ENCODE results near the gene SIRT7.

DNA sequence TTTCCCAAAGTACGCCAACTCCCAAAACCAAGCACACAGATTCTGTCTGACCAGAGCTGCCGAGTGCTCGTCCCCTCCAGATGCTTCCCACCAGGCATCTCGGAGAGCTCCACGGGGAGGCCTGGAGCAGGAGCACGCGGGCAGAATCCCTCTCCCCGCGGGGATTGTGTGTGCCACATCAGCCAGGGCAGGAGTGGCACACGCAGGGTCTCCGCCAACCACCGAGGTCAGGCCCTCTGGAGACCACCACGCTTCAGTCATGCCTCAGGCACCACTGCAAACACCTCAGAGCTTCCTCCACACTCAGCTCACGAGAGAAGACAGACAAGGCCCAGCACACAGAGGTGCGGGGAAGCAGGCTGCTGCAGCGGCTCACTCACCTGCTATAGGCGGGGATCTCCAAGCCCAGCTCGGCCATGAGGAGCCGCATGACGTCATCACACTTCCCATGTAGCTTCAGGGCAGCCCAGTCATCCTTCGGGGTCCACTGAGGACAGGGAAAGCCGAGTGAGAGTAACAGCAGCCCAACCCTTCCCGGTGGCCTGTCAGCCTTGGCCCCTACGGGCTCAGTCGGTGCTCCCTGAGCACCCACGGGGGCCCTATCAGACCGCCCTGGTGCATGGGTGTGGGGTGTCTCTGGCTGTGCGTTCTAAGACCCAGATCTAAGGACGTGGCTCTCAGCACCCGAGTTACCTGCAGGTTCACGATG is 4.4 kb downstream of the SIRT7 start:
- TF ChIP-seq, protein P1, sequence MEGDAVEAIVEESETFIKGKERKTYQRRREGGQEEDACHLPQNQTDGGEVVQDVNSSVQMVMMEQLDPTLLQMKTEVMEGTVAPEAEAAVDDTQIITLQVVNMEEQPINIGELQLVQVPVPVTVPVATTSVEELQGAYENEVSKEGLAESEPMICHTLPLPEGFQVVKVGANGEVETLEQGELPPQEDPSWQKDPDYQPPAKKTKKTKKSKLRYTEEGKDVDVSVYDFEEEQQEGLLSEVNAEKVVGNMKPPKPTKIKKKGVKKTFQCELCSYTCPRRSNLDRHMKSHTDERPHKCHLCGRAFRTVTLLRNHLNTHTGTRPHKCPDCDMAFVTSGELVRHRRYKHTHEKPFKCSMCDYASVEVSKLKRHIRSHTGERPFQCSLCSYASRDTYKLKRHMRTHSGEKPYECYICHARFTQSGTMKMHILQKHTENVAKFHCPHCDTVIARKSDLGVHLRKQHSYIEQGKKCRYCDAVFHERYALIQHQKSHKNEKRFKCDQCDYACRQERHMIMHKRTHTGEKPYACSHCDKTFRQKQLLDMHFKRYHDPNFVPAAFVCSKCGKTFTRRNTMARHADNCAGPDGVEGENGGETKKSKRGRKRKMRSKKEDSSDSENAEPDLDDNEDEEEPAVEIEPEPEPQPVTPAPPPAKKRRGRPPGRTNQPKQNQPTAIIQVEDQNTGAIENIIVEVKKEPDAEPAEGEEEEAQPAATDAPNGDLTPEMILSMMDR (IDR thresholded peaks at IDR 0.05) = no peak
- TF ChIP-seq POLR2A (IDR thresholded peaks at IDR 0.05) = no peak

Data from lower leg skin (tissue), 3 donors.